Panc1 (cell line): ENCODE results near the gene BMPR2. TPM values are rescaled to one million over a fixed set of nuclear protein-coding genes. Genes with fewer than 3 reads are reported as not detected.
"Not testable (repeated sequence)": the region's sequence is repeated elsewhere in the genome, so short reads cannot be mapped to it uniquely, and the experiment has no call there.

Experiments
- ATAC-seq: fragments of 200-7000 bp; cut with Tn5 transposase; 2 replicates; pipeline ENCODE4 v1.9.1; 2020; ENCODE audit warnings: mild to moderate bottlenecking, moderate library complexity
- BruUV-seq: library from RNA; stranded (reverse); fragments of 400-500 nt; replicated peaks from 2 replicates; lab custom pipeline; 2021; lab: Mats Ljungman, UMichigan
- CTCF ChIA-PET: fragments of 300-600 bp; sonication (Branson Sonifier 250); formaldehyde crosslinking; loops from one replicate; lab custom pipeline; 2022; ENCODE audit warnings: antibody characterized with exemption; lab: Charles Lee
- POLR2A ChIA-PET: fragments of 300-600 bp; sonication (Branson Sonifier 250); formaldehyde crosslinking; loops from one replicate; lab custom pipeline; 2022; ENCODE audit warnings: antibody characterized with exemption; lab: Charles Lee
- DNase-seq: peaks from one replicate; pipeline ENCODE4 v3.0.0-alpha.2; 2010; ENCODE audit warnings: low read depth, low spot score
- H3K27ac ChIP-seq: 2 replicates; pipeline ENCODE4 v1.5.1; 2011; ENCODE audit warnings: mild to moderate bottlenecking, low read length, inconsistent platforms
- H3K27me3 ChIP-seq: fragments of 200-500 bp; sonication (Bioruptor generic); 2 replicates; pipeline ENCODE4 v1.6.0; 2014; ENCODE audit warnings: low read length, inconsistent platforms; ENCODE audit not compliant: control insufficient read depth, insufficient read depth
- H3K36me3 ChIP-seq: fragments of 200-500 bp; sonication (Bioruptor generic); 2 replicates; pipeline ENCODE4 v1.5.1; 2014; ENCODE audit warnings: inconsistent platforms, mild to moderate bottlenecking, low read length, moderate library complexity; ENCODE audit not compliant: control insufficient read depth, insufficient read depth
- H3K4me1 ChIP-seq: 2 replicates; pipeline ENCODE4 v1.5.1; 2011; ENCODE audit warnings: inconsistent platforms, mild to moderate bottlenecking, low read length, moderate library complexity; ENCODE audit not compliant: control insufficient read depth, insufficient read depth
- H3K4me3 ChIP-seq, 2 experiments: 2 replicates each; pipeline ENCODE4 v1.5.1; 2011 to 2012; ENCODE audit warnings: low read depth in 2 of 2, low read length in 2 of 2, mild to moderate bottlenecking in 2 of 2, inconsistent platforms in 1 of 2, moderate library complexity in 1 of 2
- H3K9me3 ChIP-seq: fragments of 200-500 bp; sonication (Bioruptor generic); 2 replicates; pipeline ENCODE4 v1.5.1; 2014; ENCODE audit warnings: low read depth, mild to moderate bottlenecking, inconsistent platforms, low read length, moderate library complexity; ENCODE audit not compliant: control insufficient read depth, insufficient read depth
- POLR2AphosphoS5 ChIP-seq: IDR thresholded peaks from 2 replicates; pipeline ENCODE4 v1.6.1; 2012; ENCODE audit warnings: mild to moderate bottlenecking, low read depth, low read length, moderate library complexity
- SIN3A ChIP-seq: IDR thresholded peaks from 2 replicates; pipeline ENCODE4 v1.6.1; 2012; ENCODE audit warnings: low read depth, mild to moderate bottlenecking, low read length, moderate library complexity, borderline replicate concordance; ENCODE audit not compliant: insufficient read depth
- TCF7L2 ChIP-seq: IDR thresholded peaks from 2 replicates; pipeline ENCODE4 v1.6.1; 2011; ENCODE audit warnings: mild to moderate bottlenecking, low read depth, low read length, inconsistent platforms
- in situ Hi-C: cut with HindIII; loops from 2 replicates; pipeline ENCODE4 v1.10.0; 2016; ENCODE audit warnings: low sequenced_read_pairs, low pct_unique_long_range_greater_than_20kb
- intact Hi-C: fragments of 100-400 bp; cut with micrococcal nuclease; formaldehyde crosslinking; loops from one replicate; pipeline ENCODE4 v1.10.0; 2022; ENCODE audit not compliant: unreplicated experiment
- total RNA-seq: library from RNA; stranded (reverse); gene quantifications from one replicate; pipeline ENCODE4 v1.2.1, GENCODE V29; 2021; ENCODE audit not compliant: unreplicated experiment
- TF ChIP-seq, protein P1 (sequence below): fragments of 450-650 bp; IDR thresholded peaks from 2 replicates; pipeline ENCODE4 v1.5.1; 2017; ENCODE audit warnings: mild to moderate bottlenecking
- TF ChIP-seq, protein P2 (sequence below), 2 experiments: IDR thresholded peaks; 2 replicates each; pipeline ENCODE4 v1.6.1; 2011 to 2012; ENCODE audit warnings: low read depth in 2 of 2, control low read depth in 1 of 2, low read length in 1 of 2, mild to moderate bottlenecking in 1 of 2, moderate library complexity in 1 of 2; ENCODE audit not compliant: insufficient read depth in 1 of 2

The BMPR2 gene
- total RNA-seq, 1 experiment from 2014 or later, result 65.2 TPM

DNA sequence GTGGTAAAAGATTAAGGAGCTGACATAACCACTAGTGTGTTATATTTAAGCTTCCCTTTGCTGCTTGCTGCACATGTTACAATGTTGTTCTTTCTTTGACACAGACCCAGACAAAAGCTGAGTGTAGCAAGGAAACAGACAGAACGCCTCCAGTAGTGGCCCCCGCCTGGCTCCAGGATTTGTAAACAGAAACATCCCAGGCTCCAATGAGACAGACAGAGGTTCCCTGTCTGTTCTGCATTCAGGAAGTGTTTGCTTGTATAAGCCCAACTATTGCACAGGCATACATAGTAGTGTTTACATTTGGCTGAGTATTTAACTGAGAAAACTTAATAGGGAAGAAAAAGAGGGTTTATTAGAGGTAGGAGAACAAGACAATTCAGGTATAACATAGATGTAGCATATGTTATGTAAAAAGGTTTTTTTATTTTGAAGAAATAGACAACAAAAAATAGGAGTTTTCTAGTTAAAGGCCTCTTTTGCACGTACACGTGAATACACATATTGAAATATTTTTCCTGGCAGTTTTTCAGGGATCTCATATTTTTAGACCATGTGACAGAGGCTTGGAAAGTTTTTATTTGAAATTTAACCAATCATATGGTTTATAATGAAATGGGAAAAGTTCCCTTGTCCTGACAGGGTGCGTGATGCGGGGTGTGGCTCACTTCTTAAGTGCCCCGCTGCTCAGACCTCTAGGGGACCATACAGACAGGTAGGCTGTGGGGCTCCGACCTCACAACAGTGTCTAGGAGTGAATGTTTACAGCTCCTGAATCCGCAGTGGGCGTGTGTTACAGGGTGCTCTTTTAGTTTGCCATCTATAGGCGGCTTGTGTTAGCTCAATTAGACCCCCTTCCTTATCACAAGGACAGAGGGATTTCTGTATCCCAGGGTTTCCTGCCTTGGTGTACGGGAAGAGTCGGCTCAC, 118.4 kb downstream of the BMPR2 start:
- TSS peak; percentile 5 for BruUV-seq
- Histone ChIP-seq H3K27me3 (no peaks in the 10 kb centered on the region), H3K9me3 (no peaks in the 10 kb centered on the region), H3K36me3 (no peaks in the 10 kb centered on the region), H3K4me1 (no peaks in the 10 kb centered on the region; the same call in 1 of the 2 replicates), H3K27ac (no peak overlapping the region), H3K4me3 (no peak overlapping the region)
- CTCF ChIA-PET, result interaction anchor here (0.6 kb wide), 1 partner anchor 271 kb away, joined by 4 read pairs; no protein-coding TSS in a partner anchor
- ATAC-seq, result peak; percentile 63; the same call in 1 of the 2 replicates
- no peak for TF ChIP-seq SIN3A
- TF ChIP-seq, protein P1, sequence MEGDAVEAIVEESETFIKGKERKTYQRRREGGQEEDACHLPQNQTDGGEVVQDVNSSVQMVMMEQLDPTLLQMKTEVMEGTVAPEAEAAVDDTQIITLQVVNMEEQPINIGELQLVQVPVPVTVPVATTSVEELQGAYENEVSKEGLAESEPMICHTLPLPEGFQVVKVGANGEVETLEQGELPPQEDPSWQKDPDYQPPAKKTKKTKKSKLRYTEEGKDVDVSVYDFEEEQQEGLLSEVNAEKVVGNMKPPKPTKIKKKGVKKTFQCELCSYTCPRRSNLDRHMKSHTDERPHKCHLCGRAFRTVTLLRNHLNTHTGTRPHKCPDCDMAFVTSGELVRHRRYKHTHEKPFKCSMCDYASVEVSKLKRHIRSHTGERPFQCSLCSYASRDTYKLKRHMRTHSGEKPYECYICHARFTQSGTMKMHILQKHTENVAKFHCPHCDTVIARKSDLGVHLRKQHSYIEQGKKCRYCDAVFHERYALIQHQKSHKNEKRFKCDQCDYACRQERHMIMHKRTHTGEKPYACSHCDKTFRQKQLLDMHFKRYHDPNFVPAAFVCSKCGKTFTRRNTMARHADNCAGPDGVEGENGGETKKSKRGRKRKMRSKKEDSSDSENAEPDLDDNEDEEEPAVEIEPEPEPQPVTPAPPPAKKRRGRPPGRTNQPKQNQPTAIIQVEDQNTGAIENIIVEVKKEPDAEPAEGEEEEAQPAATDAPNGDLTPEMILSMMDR, result no peak
- TF ChIP-seq TCF7L2, result no peak
- no peak for TF ChIP-seq POLR2AphosphoS5
- TF ChIP-seq, protein P2, sequence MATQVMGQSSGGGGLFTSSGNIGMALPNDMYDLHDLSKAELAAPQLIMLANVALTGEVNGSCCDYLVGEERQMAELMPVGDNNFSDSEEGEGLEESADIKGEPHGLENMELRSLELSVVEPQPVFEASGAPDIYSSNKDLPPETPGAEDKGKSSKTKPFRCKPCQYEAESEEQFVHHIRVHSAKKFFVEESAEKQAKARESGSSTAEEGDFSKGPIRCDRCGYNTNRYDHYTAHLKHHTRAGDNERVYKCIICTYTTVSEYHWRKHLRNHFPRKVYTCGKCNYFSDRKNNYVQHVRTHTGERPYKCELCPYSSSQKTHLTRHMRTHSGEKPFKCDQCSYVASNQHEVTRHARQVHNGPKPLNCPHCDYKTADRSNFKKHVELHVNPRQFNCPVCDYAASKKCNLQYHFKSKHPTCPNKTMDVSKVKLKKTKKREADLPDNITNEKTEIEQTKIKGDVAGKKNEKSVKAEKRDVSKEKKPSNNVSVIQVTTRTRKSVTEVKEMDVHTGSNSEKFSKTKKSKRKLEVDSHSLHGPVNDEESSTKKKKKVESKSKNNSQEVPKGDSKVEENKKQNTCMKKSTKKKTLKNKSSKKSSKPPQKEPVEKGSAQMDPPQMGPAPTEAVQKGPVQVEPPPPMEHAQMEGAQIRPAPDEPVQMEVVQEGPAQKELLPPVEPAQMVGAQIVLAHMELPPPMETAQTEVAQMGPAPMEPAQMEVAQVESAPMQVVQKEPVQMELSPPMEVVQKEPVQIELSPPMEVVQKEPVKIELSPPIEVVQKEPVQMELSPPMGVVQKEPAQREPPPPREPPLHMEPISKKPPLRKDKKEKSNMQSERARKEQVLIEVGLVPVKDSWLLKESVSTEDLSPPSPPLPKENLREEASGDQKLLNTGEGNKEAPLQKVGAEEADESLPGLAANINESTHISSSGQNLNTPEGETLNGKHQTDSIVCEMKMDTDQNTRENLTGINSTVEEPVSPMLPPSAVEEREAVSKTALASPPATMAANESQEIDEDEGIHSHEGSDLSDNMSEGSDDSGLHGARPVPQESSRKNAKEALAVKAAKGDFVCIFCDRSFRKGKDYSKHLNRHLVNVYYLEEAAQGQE (IDR thresholded peaks at IDR 0.05; ENCODE audit: insufficient read depth in 1 of 2, low read depth in 2 of 2, low read length in 1 of 2), result no peak
- POLR2A ChIA-PET, result no interaction called here
- DNase-seq, result no peak
- in situ Hi-C loops (no loop called here), intact Hi-C loops (no loop called here)

DNA sequence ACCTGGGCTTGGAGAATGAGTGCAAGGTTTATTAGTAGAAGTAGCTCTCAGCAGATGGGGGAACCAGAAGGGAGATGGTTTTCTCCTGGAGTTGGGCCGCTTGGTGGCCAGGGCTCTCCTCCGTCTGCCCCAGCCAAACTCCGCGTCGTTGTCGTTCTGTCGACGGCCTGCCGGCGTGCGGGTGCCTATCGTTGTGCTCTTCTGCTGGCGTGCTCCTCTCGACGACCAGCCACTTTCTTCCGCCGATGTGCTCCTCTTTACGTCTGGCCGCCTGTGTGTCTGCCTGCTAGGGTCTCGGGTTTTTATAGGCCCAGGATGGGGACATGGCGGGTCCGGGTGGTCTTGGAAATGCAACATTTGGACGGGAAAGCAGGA, 119.1 kb downstream of the BMPR2 start:
- BruUV-seq, result no TSS peak
- Histone ChIP-seq H3K27ac (no peak overlapping the region), H3K27me3 (no peaks in the 10 kb centered on the region), H3K4me1 (no peaks in the 10 kb centered on the region; the same call in 1 of the 2 replicates), H3K4me3 (no peak overlapping the region), H3K36me3 (no peaks in the 10 kb centered on the region), H3K9me3 (no peaks in the 10 kb centered on the region)
- DNase-seq (no peak), ATAC-seq (no peak)
- intact Hi-C loops (no loop called here), in situ Hi-C loops (no loop called here)
- TF ChIP-seq TCF7L2, result no peak
- no peak for TF ChIP-seq SIN3A
- TF ChIP-seq POLR2AphosphoS5, result no peak
- TF ChIP-seq, protein P1, result no peak
- TF ChIP-seq, protein P2 (IDR thresholded peaks at IDR 0.05; ENCODE audit: insufficient read depth in 1 of 2, low read depth in 2 of 2, low read length in 1 of 2), result no peak
- ChIA-PET POLR2A (no interaction called here), CTCF (interaction anchor here (0.6 kb wide), 1 partner anchor 271 kb away, joined by 4 read pairs; no protein-coding TSS in a partner anchor)

DNA sequence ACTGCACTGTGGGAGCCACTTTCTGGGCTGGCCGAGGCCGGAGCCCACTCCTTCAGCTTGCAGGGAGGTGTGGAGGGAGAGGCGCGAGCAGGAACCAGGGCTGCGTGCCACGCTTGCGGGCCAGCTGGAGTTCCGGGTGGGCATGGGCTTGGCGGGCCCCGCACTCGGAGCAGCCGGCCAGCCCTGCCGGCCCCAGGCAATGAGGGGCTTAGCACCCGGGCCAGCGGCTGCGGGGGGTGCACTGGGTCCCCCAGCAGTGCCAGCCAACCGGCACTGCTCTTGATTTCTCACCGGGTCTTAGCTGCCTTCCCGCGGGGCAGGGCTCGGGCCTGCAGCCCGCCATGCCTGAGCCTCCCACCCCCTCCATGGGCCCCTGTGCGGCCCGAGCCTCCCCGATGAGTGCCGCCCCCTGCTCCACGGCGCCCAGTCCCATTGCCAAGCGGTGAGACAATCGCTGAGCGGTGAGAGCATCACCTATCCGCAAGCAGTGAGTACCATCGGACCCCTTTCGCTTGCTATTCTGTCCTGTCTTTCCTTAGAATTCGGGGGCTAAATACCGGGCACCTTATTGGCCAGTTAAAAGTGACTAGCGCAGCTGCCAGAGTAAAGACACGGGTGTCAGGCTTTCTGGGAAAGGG, 120.8 kb downstream of the BMPR2 start:
- H3K27me3 ChIP-seq, H3K27ac ChIP-seq, BruUV-seq, CTCF ChIA-PET, H3K4me1 ChIP-seq, H3K9me3 ChIP-seq, H3K36me3 ChIP-seq, H3K4me3 ChIP-seq, POLR2A ChIA-PET, ATAC-seq, intact Hi-C loops, in situ Hi-C loops, DNase-seq: not testable (repeated sequence)
